DOHH2 (cell line): ENCODE measurements around the gene KRT9.

Experiments
- CTCF ChIP-seq: fragments of 200-600 bp; sonication (generic); IDR thresholded peaks from one replicate; pipeline ENCODE4 v1.5.1; 2014; ENCODE audit warnings: antibody characterized with exemption, mild to moderate bottlenecking, low read depth, low read length; ENCODE audit not compliant: poor library complexity, severe bottlenecking
- EZH2phosphoT487 ChIP-seq: fragments of 200-600 bp; sonication (generic); IDR thresholded peaks from 2 replicates; pipeline ENCODE4 v1.6.1; 2017; ENCODE audit warnings: borderline replicate concordance, mild to moderate bottlenecking, antibody characterized with exemption, low read length, moderate library complexity, mixed read lengths

DNA sequence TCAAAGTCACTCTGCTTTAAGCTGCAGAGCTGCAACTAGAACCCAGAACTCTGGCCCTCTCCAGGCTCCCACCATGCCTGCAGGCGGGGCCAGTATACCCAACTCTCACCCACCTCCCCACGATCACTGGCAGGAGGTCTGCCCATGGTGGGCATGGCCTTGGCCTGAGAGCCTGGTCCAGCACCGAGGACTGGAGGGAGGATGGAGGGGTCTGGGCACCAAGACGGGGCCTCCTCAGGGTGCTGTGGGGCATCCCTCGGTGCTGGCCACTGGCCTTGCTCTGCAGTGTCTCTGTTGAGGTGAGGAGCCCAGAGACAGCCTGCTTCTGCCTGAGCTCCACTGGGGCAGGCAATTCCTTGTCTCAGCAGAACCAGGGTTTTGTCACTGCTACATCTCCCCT, 42.2 kb upstream of the KRT9 start:
- no peak for TF ChIP-seq CTCF
- no peak for TF ChIP-seq EZH2phosphoT487
